Measurements from ENCODE around the gene C1orf141.

DNA sequence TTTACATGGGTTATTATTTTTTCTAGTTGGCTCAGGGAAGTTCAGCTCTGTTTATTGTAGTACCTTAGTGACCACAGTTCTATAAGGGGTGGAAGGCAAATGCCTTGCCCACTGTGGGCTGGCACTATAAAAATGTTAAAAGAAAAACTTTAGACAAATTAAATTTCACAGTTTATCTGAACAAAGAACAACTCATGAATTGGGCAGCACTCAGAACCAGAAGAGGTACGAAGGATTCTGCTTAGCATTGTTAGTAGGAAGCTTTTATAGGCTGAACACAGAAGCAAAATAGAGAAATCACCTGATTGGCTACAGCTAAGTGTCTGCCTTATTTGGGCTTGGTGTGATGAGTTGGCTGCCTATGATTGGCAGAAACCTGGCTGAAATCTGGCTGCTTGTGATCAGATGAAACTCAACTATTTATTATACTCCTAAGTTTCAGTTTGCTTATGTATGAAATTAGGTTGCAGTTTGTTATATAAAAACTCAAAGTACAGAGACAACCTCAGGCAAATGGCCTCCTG, 45.0 kb downstream of the C1orf141 start:
- TF ChIP-seq, protein P1, sequence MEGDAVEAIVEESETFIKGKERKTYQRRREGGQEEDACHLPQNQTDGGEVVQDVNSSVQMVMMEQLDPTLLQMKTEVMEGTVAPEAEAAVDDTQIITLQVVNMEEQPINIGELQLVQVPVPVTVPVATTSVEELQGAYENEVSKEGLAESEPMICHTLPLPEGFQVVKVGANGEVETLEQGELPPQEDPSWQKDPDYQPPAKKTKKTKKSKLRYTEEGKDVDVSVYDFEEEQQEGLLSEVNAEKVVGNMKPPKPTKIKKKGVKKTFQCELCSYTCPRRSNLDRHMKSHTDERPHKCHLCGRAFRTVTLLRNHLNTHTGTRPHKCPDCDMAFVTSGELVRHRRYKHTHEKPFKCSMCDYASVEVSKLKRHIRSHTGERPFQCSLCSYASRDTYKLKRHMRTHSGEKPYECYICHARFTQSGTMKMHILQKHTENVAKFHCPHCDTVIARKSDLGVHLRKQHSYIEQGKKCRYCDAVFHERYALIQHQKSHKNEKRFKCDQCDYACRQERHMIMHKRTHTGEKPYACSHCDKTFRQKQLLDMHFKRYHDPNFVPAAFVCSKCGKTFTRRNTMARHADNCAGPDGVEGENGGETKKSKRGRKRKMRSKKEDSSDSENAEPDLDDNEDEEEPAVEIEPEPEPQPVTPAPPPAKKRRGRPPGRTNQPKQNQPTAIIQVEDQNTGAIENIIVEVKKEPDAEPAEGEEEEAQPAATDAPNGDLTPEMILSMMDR (conservative IDR thresholded peaks at IDR 0.05), result no peak
- no peak for TF ChIP-seq ZFX (IDR thresholded peaks at IDR 0.05)

Data from C4-2B (cell line).